Stimulated activated CD8-positive, alpha-beta memory T cell treated with anti-CD3 and anti-CD28 coated beads, Interleukin-7, amount 100 ng/mL, for 1 hour (primary cell): ENCODE measurements around the gene PDXP.
"Not testable (repeated sequence)": the region's sequence is repeated elsewhere in the genome, so short reads cannot be mapped to it uniquely, and the experiment has no call there.

ENCODE experiments used
- DNase-seq, 2 donors: peaks; one replicate each; pipeline ENCODE4 v3.0.0-alpha.2; 2020; ENCODE audit warnings: low read depth in 2 of 2

The PDXP gene

DNA sequence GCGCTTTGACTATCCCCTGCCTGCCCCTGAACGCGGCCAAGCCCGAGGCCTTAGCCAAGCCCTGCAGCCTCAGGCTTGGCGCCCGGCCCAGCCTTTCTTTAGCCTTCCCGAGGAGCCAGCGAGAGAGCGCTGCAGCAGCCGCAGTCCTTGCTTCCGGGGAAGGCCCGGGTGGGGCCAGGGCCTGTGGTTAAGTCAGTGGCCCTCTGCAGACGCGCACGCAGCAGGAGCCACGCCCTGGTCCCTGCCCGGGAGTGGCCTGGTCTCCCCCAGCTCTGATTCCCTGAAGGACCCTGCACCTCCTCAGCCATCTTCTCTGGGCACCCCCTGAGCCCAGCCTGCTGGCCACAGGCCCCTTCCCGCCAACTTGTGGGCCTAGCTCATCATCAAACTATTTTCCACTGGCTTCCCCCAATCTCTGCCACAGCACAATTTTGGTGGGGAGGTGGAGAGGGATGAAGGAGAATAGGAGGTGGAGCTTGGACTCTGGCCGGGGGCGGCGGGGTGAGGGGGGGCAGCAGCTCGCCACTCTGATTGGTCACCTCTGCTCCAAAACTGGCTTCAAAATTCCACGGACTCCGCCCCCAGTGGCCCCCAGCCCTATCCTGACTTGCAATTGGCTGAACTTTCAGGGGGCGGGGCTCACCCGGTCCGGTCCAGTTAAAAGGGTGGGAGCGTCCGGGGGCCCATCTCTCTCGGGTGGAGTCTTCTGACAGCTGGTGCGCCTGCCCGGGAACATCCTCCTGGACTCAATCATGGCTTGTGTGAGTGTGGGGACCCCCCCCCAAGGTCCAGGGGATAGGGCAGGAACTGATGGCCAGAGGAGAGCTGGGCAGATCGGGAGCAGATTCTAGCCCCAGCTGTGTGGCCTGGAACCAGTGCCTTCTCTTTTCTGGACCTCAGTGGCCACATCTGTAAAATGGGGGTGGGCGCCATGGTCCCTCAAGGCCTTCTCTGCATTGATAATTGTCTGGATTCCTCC lies 16.7 kb downstream of the PDXP start, which contains the start of gene LGALS1:
LGALS1 (plus strand) TSS at position 686 of the 979 bp plus-strand sequence; CDS start at position 753, 67 bp downstream.
- no peak for DNase-seq

DNA sequence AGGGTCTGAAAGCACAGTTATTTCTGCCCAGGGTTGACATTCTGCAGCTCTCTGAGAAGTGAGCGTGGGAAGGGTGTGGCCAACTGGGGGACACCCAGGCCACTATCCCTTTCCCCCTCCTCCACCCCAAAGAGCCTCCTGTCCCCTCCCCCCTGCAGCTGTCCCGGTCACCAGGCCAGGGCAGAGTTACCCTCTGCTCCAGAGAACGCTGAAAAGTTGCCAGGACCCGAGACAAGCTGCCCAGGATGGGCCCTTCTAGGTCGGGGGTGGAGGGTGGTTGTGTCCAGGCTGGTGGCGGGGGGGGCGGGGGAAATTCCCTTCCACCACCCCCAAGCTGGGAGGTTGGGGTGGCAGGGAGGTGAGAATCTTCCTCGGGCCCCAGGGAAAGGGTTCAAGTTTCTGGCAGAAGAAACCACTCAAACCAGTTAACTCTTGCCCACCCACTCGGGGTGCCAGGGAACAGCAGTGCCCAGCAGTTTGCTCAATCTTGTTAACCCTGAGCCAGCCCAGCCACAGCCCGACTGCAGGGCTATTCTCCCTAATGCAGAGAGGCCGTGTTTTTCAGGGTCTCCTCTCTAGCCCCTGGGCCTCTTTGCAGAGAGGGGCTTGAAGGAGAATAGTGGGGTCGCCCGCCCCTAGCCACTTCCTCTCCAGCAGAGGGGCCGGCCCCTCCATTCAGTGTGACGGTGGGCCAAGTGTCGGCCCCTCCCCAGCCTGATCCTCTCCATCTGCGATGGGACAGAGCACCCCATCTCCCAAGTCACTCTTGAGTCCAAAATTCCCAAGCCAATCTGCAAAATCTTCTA lies 17.6 kb downstream of the PDXP start:
- DNase-seq = no peak

DNA sequence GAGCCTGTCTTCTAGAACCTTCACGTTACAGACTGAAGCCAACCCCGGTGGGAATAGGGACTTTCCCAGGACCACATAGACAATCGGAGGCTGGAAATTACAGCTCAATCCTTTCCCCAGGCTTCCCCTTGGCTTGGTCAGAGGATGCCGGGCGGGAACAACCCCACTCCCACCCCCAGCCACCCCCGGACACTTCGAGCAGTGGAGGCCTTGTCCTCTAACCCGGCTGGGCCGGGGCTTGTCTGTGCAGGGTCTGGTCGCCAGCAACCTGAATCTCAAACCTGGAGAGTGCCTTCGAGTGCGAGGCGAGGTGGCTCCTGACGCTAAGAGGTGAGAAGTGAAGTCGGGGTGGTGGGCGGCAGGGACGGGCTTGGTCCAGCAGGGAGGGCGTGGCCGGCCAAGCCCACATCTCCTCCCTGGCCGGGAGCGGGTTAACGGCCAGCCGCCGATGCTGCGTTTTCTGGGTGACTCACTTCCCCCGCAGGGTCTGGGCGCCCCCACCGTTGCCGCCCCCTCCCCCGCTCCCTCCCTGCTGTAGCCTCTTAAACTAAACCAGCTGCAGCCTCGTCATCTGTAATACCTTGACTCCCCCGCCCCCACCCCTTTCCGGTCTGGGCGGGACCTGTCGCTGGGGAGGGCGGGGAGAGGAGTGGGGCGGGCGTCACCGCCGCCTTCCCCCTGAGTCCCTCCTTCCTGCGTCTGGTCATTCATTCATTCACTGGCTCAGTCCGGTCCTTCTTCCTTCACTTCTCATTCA lies 18.4 kb downstream of the PDXP start:
- peak; percentile 87 for DNase-seq

GRCh38 chr22:37677493-37677974 lies 19.0 kb downstream of the PDXP start:
- no peak for DNase-seq

GRCh38 chr22:37678372-37678771 lies 19.8 kb downstream of the PDXP start:
- DNase-seq = no peak

DNA sequence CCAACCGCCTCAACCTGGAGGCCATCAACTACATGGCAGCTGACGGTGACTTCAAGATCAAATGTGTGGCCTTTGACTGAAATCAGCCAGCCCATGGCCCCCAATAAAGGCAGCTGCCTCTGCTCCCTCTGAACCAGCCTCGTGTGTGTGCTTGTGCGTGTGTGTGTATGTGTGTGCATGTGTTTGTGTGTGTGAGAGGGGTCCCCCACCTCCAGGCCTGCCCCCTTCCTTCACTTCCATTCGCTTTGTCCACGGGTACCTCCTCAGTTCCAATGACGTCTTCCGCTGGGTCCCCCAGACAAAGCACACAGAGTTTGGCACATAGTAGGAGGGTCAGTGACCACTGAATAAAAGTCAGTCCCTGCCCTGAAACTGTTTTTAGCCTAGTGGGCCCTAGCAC lies 21.1 kb downstream of the PDXP start:
- no peak for DNase-seq

GRCh38 chr22:37680191-37680851 lies 21.8 kb downstream of the PDXP start:
- DNase-seq = no peak

GRCh38 chr22:37681001-37681424 lies 22.5 kb downstream of the PDXP start:
- DNase-seq = no peak

- DNase-seq = peak; percentile 47 to 54
These were observed 23.1 kb downstream of the PDXP start for GRCh38 chr22:37681556-37682049.

DNA sequence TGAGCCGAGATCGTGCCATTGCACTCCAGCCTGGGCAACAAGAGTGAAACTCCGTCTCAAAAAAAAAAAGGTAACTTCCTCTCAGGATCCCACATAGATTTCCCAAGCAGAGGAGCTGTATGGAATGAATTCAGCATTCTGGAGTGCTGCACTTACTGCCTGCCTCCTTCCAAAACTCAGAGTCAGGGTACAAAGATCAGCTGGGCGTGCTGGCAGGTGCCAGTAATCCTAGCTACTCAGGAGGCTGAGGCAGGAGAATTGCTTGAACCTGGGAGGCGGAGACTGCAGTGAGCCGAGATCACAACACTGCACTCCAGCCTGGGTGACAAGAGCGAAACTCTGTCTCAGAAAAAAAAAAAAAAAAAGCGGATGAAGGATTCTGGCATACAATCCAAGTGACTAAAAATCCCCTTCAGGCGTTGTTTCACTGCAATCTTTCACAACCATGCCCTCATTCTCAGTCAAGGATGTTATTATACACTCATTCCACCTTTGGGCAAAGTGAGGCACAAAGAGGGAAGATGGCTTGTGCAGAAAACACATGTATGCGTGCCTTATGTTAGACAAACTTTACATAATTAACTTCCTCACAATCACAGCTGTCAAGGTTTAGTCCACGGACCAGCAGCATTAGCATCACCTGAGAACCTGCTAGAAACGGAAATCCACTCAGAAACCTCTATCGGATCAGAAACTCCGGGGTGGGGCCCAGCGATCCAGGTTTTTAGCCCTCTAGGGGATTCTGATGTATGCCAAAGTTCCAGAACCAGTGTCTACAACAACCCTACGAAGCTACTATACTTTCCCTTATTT lies 26.5 kb downstream of the PDXP start:
- no peak for DNase-seq

GRCh38 chr22:37686002-37686982 lies 27.8 kb downstream of the PDXP start, which contains the start of gene NOL12:
NOL12 (plus strand) TSS chr22:37686343; CDS start chr22:37686393, 50 bp downstream.
- DNase-seq = peak; percentile 52 to 62

DNA sequence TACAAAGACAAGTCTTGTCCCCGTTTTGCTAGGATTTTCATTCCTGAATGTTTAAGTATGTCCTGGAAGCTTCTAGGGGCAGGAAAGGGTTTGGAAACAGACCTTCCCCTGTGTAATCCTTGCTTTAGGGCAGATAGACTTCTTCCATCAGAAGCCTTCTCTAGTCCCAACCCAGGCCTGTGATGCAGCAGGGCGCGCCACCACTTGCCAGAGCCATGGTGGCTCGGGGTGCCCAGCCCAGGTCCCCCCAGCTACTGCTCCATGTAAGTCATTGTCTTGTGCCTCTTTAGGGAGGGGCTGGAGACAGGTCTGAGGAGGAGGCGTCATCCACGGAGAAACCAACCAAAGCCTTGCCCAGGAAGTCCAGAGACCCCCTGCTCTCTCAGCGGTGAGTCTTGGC lies 31.9 kb downstream of the PDXP start:
- no peak for DNase-seq

DNA sequence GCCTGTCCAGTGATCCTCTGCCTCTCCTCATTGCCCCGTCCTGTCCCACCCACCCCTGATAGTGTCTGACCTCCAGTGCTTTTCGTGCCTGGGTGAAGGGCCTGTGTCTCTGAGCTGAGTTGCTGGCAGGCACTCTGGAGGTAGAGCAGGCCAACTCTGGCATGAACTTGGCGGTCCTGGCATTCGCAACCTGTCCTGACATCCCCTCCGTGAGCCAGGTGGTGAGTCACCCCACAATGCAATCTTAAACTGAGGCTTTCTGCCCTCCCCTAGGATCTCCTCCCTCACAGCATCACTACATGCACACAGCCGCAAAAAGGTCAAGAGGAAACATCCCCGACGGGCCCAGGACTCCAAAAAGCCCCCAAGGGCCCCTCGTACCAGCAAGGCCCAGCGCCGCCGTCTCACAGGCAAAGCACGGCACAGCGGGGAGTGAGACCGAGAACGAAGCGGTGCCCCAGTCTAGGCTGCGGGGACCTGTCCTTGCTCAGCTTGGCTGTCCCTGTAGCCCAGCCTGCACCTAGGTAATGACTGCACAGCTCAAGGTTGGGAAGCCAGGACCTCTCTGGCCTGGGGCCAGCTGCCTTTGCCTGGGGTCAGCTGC lies 32.5 kb downstream of the PDXP start:
- DNase-seq = no peak

- no peak for DNase-seq
These were observed 34.2 kb downstream of the PDXP start for GRCh38 chr22:37692627-37693285.

DNA sequence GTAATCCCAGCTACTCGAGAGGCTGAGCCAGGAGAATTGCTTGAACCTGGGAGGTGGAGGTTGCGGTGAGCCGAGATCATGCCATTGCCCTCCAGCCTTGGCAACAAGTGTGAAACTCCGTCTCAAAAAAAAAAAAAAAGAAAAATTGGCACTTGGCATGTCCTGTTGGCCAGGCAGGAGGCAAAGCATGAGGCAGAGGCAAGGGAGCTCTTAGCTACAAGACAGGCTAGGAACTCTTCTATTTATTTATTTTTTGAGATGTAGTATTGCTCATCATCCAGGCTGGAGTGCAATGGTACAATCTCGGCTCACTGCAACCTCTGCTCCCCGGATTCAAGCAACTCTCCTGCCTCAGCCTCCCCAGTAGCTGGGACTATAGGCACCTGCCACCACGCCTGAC lies 35.6 kb downstream of the PDXP start:
- not testable (repeated sequence) for DNase-seq

GRCh38 chr22:37696260-37696656 lies 37.7 kb downstream of the PDXP start:
- DNase-seq = not testable (repeated sequence)

DNA sequence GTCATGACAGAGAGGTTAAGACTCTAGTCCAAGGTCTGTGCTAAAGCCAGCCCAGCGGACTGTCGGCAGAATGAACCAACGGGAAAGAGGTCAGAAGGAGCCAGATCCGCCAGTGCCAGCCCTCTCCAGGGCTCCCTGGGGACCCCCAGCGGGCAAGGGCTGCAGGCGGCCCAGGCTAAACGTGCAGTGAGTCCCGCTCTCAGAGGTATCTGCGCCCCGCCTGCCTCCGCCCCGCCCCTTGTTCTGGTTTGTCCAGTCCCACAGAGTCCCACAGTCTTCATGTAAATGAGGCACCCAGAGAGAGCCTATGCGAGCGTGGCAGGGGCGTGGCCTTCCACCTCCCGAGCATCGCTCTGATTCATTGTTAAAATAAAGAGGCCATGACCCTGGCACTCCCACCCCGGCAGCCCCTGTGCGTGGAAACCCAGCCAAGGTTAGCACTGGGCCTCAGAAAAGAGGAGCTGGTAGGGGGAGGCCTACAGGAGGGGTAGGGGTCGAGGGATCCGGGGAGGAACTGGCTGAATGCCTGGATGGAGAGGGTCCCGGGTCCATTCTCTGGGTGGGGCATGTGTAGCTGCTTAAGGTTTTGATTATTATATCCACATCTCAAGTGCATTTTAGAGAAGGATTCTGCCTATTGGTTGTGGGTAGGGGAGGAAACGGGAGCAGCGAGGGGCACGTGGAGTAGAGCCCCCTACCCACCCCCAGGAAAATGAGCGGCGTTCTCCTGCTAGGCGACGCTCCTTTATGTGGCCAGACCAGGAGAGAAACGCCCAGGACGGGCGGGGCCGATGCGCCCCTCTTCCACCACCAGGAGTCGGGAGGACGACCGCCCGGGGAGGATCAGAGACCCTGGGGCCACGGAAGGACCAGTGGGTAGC lies 38.4 kb downstream of the PDXP start, which contains the start of gene TRIOBP:
TRIOBP (plus strand) TSS at position 392 of the 881 bp plus-strand sequence. CDS start 4,318 bp downstream, outside the sequence.
- peak; percentile 51 to 52 for DNase-seq
